ENCODE results near the gene POLR3C.
"Not testable (repeated sequence)": the region's sequence is repeated elsewhere in the genome, so short reads cannot be mapped to it uniquely, and the experiment has no call there.

Gene POLR3C, protein sequence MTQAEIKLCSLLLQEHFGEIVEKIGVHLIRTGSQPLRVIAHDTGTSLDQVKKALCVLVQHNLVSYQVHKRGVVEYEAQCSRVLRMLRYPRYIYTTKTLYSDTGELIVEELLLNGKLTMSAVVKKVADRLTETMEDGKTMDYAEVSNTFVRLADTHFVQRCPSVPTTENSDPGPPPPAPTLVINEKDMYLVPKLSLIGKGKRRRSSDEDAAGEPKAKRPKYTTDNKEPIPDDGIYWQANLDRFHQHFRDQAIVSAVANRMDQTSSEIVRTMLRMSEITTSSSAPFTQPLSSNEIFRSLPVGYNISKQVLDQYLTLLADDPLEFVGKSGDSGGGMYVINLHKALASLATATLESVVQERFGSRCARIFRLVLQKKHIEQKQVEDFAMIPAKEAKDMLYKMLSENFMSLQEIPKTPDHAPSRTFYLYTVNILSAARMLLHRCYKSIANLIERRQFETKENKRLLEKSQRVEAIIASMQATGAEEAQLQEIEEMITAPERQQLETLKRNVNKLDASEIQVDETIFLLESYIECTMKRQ

DNA sequence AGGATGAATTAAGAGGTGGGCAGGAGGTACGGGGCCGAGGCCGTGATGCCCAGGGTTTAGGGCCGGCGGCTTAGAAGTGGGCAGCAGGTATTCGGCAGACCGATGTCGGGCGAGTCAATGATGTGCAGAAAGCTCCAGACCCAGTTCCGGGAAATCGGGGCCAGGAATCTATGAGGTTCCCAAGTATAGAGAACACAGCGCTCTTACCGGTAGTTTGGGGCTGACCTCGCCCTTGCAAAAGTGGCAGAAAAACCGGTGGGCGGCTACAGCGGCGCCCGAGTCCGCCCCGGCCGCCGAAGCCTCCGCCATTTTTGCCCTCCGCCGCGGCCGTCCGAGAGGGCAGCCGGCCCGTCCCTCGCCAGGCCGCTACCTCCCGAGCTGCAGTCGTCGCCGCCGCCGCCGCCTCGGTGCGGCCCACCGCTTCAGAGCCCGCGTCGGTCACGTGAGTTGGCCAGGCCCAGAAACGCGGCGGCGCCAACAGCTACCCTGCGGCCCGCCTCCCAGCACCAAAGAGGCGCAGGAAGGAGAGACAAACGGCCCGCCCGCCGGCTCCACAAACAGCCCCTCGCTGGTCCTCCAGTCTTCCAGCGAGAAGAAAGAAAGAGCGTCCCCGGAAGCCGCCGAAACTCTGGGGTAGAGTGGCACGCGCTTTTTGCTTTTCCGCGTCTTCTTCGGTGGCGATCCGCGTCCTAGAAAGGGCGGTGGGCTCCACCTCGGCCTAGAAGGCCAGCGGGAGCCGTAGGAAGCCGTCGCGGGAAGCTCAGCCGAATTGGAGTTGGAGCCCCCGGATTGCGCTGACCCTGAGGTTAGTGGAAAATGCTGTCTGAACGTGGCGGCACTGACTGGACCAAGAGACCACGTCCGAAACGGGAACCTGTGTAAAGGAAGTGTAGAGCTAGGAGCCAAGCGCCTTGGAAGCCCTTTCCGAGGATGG is at the start of gene POLR3C, which contains the start of gene RNF115:
Gene POLR3C, plus strand, starts transcription at position 636 of the 934 bp plus-strand sequence. CDS start 1,577 bp downstream, outside the sequence.
Gene RNF115, minus strand, starts transcription at position 531 of the 934 bp plus-strand sequence. Its CDS starts 222 bp downstream, at position 309.
- Histone ChIP-seq H3K27me3 (ENCODE audit: control insufficient read depth, insufficient read depth, low read length) (no peaks in the 10 kb centered on the region), H3K27ac (ENCODE audit: low read depth, low read length) (peak within 1 kb of the TSS; percentile 76), H3K36me3 (ENCODE audit: control insufficient read depth, insufficient read depth, low read length) (peaks cover 18% of the 10 kb centered on the region), H3K4me1 (ENCODE audit: control insufficient read depth, insufficient read depth, low read length) (peaks cover 3% of the 10 kb centered on the region), H3K4me3 (ENCODE audit: low read length) (peak within 1 kb of the TSS; percentile 97), H3K9ac (ENCODE audit: low read length) (peak within 1 kb of the TSS; percentile 83)

DNA sequence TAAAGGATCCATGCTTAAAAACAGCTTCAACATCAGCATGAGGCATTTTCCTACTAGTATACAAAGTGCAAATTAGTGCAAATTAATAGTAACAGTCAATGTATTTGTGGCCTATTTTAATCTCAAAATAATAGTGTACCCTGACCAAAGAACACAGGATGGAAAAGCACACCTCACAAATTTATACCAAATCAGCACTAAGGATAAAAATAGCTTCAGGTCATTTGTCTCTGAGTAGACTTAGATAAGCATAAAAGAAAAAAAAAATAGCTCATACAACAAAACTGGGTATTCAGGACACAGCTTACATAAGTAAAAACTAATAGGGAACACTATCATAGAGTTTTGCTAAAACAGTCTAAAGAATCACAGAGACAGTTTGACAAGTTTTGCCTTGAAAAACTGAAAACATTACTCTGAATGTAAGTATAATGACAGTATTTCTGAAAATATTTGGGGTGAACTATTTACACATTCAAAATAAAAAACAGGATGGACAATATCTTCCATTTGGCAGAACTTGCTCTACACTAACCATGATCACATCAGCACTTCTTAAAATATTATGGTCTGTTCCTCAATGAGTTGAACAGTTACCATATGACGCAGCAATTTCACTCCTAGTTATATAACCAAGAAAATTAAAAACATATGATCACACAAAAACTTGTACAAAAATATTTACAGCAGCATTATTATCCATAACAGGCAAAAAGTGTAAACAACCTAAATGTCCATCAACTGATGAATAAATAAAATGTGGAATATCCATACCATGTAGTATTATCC is 46.4 kb upstream of the POLR3C start:
- Histone ChIP-seq H3K27ac (ENCODE audit: low read depth, low read length) (no peak overlapping the region), H3K4me1 (ENCODE audit: control insufficient read depth, insufficient read depth, low read length) (peaks cover 5% of the 10 kb centered on the region), H3K4me3 (ENCODE audit: low read length) (no peak overlapping the region), H3K36me3 (ENCODE audit: control insufficient read depth, insufficient read depth, low read length) (no peaks in the 10 kb centered on the region), H3K27me3 (ENCODE audit: control insufficient read depth, insufficient read depth, low read length) (no peaks in the 10 kb centered on the region), H3K9ac (ENCODE audit: low read length) (no peak overlapping the region)

DNA sequence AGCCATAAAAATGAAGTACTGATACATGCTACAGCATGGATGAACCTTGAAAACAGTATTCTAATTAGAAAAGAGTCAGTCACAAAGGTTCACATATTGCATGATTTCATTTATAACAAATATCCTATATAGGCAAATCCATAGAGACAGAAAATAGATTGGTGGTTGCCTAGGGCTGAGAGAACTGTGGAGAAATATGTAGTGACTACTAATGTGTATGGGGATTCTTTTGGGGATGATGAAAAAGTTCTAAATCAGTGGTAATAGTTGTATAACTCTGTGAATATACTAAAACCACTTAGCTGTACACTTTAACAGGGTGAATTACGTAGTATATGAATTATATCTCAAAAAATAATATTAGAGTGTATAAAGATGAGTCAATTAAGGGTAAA is 45.9 kb upstream of the POLR3C start:
- Histone ChIP-seq H3K9ac (ENCODE audit: low read length) (no peak overlapping the region), H3K4me3 (ENCODE audit: low read length) (no peak overlapping the region), H3K4me1 (ENCODE audit: control insufficient read depth, insufficient read depth, low read length) (peaks cover 5% of the 10 kb centered on the region), H3K27me3 (ENCODE audit: control insufficient read depth, insufficient read depth, low read length) (no peaks in the 10 kb centered on the region), H3K27ac (ENCODE audit: low read depth, low read length) (no peak overlapping the region), H3K36me3 (ENCODE audit: control insufficient read depth, insufficient read depth, low read length) (no peaks in the 10 kb centered on the region)

DNA sequence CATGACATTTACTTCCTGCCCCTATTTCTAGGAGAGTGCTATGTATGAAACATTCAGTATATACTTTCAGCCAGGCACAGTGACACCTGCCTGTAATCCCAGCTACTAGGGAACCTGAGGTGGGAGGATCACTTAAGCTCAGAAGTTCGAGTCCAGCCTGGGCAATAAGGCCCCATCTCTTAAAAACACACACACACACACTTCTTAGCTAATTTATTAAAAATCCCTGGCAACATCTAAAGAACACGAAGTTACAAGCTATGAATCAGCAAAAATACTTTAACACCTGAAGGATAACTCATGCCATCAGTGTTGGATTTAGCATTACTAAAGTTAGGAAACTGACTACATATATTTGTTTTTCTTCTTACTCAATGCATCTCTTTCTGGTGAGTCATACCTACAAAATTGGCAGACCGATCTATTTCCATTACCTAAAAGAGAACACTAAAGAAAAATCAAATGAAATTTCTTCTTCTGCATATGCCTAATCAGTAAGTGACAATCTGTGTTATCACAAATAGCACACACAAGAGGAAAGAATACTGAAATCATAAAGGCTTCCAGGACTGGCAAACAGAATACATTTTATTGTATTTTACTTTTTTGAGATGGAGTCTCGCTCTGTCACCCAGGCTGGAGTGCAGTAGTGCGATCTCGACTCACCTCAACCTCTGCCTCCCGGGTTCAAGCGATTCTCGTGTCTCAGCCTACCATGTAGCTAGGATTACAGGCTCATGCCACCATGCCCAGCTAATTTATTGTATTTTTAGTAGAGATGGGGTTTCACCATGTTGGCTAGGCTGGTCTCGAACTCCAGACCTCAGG is 41.5 kb upstream of the POLR3C start:
- Histone ChIP-seq H3K4me3 (ENCODE audit: low read length) (peak overlapping the region; percentile 6), H3K36me3 (ENCODE audit: control insufficient read depth, insufficient read depth, low read length) (no peaks in the 10 kb centered on the region), H3K9ac (ENCODE audit: low read length) (no peak overlapping the region), H3K27me3 (ENCODE audit: control insufficient read depth, insufficient read depth, low read length) (no peaks in the 10 kb centered on the region), H3K27ac (ENCODE audit: low read depth, low read length) (peak overlapping the region; percentile 74), H3K4me1 (ENCODE audit: control insufficient read depth, insufficient read depth, low read length) (peaks cover 10% of the 10 kb centered on the region)

DNA sequence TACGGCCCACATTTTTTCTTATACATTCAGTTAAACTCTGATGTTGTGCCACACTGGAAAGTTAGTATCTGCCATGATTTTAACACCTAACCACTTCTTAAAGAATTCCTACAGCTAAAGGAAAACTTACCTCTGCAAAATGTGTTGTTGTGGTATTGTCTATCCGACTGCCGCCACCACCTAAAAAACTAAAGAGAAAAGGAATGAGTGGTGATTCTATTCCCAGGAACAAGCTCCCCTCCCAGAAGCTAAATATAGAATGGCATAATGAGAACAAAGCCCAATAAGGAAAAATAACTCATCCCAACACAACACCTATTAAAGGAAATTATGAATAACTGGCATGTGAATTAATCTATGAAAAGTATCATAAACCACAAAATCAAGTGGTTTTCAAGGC is 39.6 kb upstream of the POLR3C start:
- Histone ChIP-seq H3K36me3 (ENCODE audit: control insufficient read depth, insufficient read depth, low read length) (no peaks in the 10 kb centered on the region), H3K27me3 (ENCODE audit: control insufficient read depth, insufficient read depth, low read length) (no peaks in the 10 kb centered on the region), H3K27ac (ENCODE audit: low read depth, low read length) (peak overlapping the region; percentile 74), H3K9ac (ENCODE audit: low read length) (no peak overlapping the region), H3K4me3 (ENCODE audit: low read length) (peak overlapping the region; percentile 41), H3K4me1 (ENCODE audit: control insufficient read depth, insufficient read depth, low read length) (peaks cover 10% of the 10 kb centered on the region)

DNA sequence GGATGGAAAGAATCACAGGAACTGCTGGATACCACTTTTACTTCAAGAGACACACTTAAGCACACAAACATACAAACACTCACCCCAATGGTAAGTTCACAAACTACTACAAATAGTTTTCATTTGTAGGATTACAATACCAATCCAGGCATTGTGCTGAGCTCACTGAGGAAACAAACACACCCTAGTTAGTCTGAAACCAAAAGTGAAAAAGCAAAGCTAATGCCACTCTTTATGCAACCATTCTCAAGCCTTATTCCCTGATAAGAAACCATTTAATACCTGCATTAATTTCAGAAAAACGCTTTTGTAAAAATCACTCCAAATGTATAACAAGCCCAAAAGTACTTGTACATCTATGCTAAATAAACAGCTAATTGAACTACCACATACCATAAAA is 38.5 kb upstream of the POLR3C start:
- Histone ChIP-seq H3K4me3 (ENCODE audit: low read length) (no peak overlapping the region), H3K27me3 (ENCODE audit: control insufficient read depth, insufficient read depth, low read length) (no peaks in the 10 kb centered on the region), H3K9ac (ENCODE audit: low read length) (no peak overlapping the region), H3K4me1 (ENCODE audit: control insufficient read depth, insufficient read depth, low read length) (peaks cover 10% of the 10 kb centered on the region), H3K27ac (ENCODE audit: low read depth, low read length) (peak overlapping the region; percentile 10), H3K36me3 (ENCODE audit: control insufficient read depth, insufficient read depth, low read length) (no peaks in the 10 kb centered on the region)

DNA sequence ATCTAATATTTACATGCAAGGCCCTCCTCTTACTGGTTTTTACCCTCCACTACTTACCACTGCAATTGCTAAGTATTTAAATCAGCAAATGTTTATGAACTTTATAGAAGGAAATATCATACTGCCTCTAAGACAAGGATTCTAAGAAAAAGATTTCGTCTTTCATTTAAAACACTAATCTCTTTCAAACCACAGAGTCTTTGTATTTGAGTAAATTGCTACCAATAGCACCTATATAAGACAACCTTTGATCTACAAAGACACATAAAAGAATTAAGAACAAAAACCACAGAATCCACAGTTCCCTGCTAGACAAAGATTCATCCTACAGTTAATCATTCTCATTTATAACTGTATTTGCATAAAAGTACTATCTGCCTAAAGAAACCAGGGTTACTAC is 37.7 kb upstream of the POLR3C start:
- Histone ChIP-seq H3K27me3 (ENCODE audit: control insufficient read depth, insufficient read depth, low read length) (no peaks in the 10 kb centered on the region), H3K9ac (ENCODE audit: low read length) (no peak overlapping the region), H3K36me3 (ENCODE audit: control insufficient read depth, insufficient read depth, low read length) (no peaks in the 10 kb centered on the region), H3K4me3 (ENCODE audit: low read length) (no peak overlapping the region), H3K4me1 (ENCODE audit: control insufficient read depth, insufficient read depth, low read length) (peaks cover 10% of the 10 kb centered on the region), H3K27ac (ENCODE audit: low read depth, low read length) (no peak overlapping the region)

DNA sequence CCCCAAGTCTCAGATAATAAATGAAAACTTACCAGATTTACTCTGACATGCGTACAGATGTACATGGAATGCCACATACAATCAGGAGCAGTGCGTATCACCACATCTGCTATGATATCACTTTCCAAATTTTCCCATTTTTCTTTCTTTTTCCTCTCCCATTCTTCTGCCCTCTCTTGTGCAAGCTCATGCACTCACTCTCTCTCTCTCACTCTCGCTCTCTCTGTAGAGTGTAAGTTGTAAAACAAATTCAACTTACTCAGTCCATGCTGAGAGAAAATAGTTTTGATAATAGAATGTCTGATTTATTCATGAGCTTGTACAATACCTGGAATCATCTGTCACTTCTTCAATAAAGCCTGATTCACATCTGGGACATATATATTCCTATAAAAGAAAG is 35.4 kb upstream of the POLR3C start:
- Histone ChIP-seq H3K27me3 (ENCODE audit: control insufficient read depth, insufficient read depth, low read length) (no peaks in the 10 kb centered on the region), H3K9ac (ENCODE audit: low read length) (no peak overlapping the region), H3K4me3 (ENCODE audit: low read length) (no peak overlapping the region), H3K4me1 (ENCODE audit: control insufficient read depth, insufficient read depth, low read length) (peaks cover 5% of the 10 kb centered on the region), H3K36me3 (ENCODE audit: control insufficient read depth, insufficient read depth, low read length) (peaks cover 3% of the 10 kb centered on the region), H3K27ac (ENCODE audit: low read depth, low read length) (no peak overlapping the region)

DNA sequence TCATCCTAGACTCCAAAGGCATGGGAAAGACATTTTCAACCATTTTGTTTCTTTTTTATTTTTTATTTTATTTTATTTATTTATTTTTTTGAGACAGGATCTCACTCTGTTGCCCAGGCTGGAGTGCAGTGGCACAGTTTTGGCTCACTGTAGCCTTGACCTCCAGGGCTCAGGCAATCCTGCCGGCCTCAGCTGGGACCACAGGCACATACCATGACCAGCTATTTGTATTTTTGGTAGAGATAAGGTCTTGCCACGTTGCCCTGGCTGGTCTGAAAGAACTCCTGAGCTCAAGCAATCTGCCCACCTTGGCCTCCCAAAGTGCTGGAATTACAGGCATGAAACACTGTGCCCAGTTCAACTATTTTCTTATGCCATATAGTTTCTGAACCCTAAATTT is 32.1 kb upstream of the POLR3C start:
- not testable (repeated sequence) for H3K36me3 ChIP-seq (ENCODE audit: control insufficient read depth, insufficient read depth, low read length); H3K27me3 ChIP-seq (ENCODE audit: control insufficient read depth, insufficient read depth, low read length); H3K27ac ChIP-seq (ENCODE audit: low read depth, low read length); H3K9ac ChIP-seq (ENCODE audit: low read length); H3K4me1 ChIP-seq (ENCODE audit: control insufficient read depth, insufficient read depth, low read length); H3K4me3 ChIP-seq (ENCODE audit: low read length)

DNA sequence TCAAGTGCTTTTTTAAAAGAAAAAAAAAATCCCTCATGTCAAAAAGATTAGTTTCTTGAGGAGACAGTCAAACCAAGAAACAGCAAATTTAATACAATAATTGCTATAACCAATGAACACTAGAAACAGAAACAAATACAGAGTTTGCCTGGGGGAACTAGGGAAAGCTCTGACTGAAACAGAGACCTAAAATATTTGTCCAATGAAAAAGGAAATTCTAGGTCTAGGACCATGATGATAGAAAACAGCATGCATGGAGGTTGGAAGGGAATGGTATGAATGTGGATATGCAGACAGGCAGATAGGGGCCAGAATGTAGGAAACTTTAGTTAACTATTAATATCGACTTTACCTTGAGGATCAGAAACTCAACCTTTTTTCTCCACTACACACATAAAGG is 31.5 kb upstream of the POLR3C start:
- Histone ChIP-seq H3K27ac (ENCODE audit: low read depth, low read length) (no peak overlapping the region), H3K4me3 (ENCODE audit: low read length) (no peak overlapping the region), H3K36me3 (ENCODE audit: control insufficient read depth, insufficient read depth, low read length) (peaks cover 3% of the 10 kb centered on the region), H3K9ac (ENCODE audit: low read length) (no peak overlapping the region), H3K4me1 (ENCODE audit: control insufficient read depth, insufficient read depth, low read length) (no peaks in the 10 kb centered on the region), H3K27me3 (ENCODE audit: control insufficient read depth, insufficient read depth, low read length) (no peaks in the 10 kb centered on the region)

DNA sequence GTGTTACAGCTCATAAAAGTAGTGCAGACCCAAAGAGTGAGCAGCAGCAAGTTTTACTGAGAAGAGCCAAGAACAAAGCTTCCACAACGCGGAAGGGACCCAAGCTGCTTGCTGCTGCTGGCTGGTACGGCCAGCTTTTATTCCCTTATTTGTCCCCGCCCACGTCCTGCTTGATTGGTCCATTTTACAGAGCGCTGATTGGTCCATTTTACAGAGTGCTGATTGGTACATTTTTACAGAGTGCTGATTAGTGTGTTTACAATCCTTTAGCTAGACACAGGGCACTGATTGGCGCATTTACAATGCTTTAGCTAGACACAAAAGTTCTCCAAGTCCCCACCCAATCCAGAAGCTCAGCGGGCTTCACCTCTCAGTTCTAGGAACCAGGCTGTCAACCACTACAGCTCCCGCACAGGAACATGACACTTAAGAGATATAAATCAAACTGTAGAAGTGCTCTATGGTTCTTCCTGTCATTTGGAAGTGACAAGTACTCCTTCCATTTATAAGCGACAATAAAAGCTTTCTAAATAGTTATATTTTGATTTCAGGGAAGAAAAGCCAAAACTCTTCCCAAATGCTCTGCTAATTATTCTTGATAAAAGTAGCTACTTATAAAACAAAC is 28.6 kb upstream of the POLR3C start:
- no peaks in the 10 kb centered on the region for H3K27me3 ChIP-seq (ENCODE audit: control insufficient read depth, insufficient read depth, low read length)
- H3K27ac ChIP-seq (ENCODE audit: low read depth, low read length), result no peak overlapping the region
- peaks cover 3% of the 10 kb centered on the region for H3K36me3 ChIP-seq (ENCODE audit: control insufficient read depth, insufficient read depth, low read length)
- H3K4me3 ChIP-seq (ENCODE audit: low read length), result no peak overlapping the region
- no peaks in the 10 kb centered on the region for H3K4me1 ChIP-seq (ENCODE audit: control insufficient read depth, insufficient read depth, low read length)
- no peak overlapping the region for H3K9ac ChIP-seq (ENCODE audit: low read length)

All from rectal smooth muscle tissue (tissue), 1 donor.